ENCODE results near the gene SOCS3. TPM values are rescaled to one million over a fixed set of nuclear protein-coding genes. Genes with fewer than 3 reads are reported as not detected.

The SOCS3 gene
- total RNA-seq, 3 donors from 2014 or later (not counting 1 experiment from before 2014, with no cell fraction given): 39.0 to 47.9 (median 43.6) TPM

GRCh38 chr17:78390241-78391050 lies 30.6 kb upstream of the SOCS3 start:
- peaks cover 56% of the 10 kb centered on the region for H3K4me1 ChIP-seq (ENCODE audit: control insufficient read depth, insufficient read depth, low read length)
- no peaks in the 10 kb centered on the region for H3K27me3 ChIP-seq (ENCODE audit: control insufficient read depth, insufficient read depth, low read length)
- H3K4me3 ChIP-seq (ENCODE audit: low read length): no peak overlapping the region
- H3K4me1 Mint-ChIP-seq: peaks cover 30 to 53% of the 10 kb centered on the region in 2 donors
- H3K27ac ChIP-seq (ENCODE audit: low read length): no peak overlapping the region
- peaks cover 0 to 3% of the 10 kb centered on the region in 2 donors for H3K9me3 Mint-ChIP-seq
- no peak for TF ChIP-seq CTCF (IDR thresholded peaks at IDR 0.05)
- intact Hi-C loops (cut with micrococcal nuclease): no loop called here
- H3K36me3 Mint-ChIP-seq: no peaks in the 10 kb centered on the region
- WGBS (ENCODE audit: insufficient coverage): 66% methylated on average over 15 of the region's 15 CpGs
- no peaks in the 10 kb centered on the region for H3K27me3 Mint-ChIP-seq (ENCODE audit: low read depth in 2 of 2)
- H3K27ac Mint-ChIP-seq: peak overlapping the region in 1 of 2 donors; percentile 65
- ATAC-seq (peak in 2 of 3 donors; percentile 44 to 53), DNase-seq (no peak)
- H3K9me3 ChIP-seq (ENCODE audit: control insufficient read depth, insufficient read depth, low read length): no peaks in the 10 kb centered on the region
- H3K4me3 Mint-ChIP-seq: no peak overlapping the region
- H3K36me3 ChIP-seq (ENCODE audit: control insufficient read depth, insufficient read depth, low read length): peaks cover 9% of the 10 kb centered on the region

- Histone ChIP-seq H3K4me1 (ENCODE audit: control insufficient read depth, insufficient read depth, low read length) (peaks cover 74% of the 10 kb centered on the region), H3K36me3 (ENCODE audit: control insufficient read depth, insufficient read depth, low read length) (peaks cover under 1% of the 10 kb centered on the region), H3K27me3 (ENCODE audit: control insufficient read depth, insufficient read depth, low read length) (no peaks in the 10 kb centered on the region), H3K4me3 (ENCODE audit: low read length) (no peak overlapping the region), H3K27ac (ENCODE audit: low read length) (peak overlapping the region; percentile 51), H3K9me3 (ENCODE audit: control insufficient read depth, insufficient read depth, low read length) (no peaks in the 10 kb centered on the region)
- peak in 1 of 2 donors; percentile 33 for DNase-seq
- no peak for TF ChIP-seq CTCF (IDR thresholded peaks at IDR 0.05)
- ATAC-seq: peak; percentile 38 to 49 (median 47)
- intact Hi-C loops (cut with micrococcal nuclease): no loop called here
- Mint-ChIP-seq H3K4me3 (no peak overlapping the region), H3K9me3 (peaks cover 0 to 3% of the 10 kb centered on the region in 2 donors), H3K36me3 (no peaks in the 10 kb centered on the region), H3K4me1 (peaks cover 48 to 64% of the 10 kb centered on the region in 2 donors), H3K27ac (peak overlapping the region; percentile 27 to 74), H3K27me3 (ENCODE audit: low read depth in 2 of 2) (no peaks in the 10 kb centered on the region)
- 60% methylated on average over 9 of the region's 10 CpGs for WGBS (ENCODE audit: insufficient coverage)
Observed at GRCh38 chr17:78387977-78388941, 28.4 kb upstream of the SOCS3 start.

- Histone ChIP-seq H3K9me3 (ENCODE audit: control insufficient read depth, insufficient read depth, low read length) (no peaks in the 10 kb centered on the region), H3K27me3 (ENCODE audit: control insufficient read depth, insufficient read depth, low read length) (no peaks in the 10 kb centered on the region), H3K27ac (ENCODE audit: low read length) (peak overlapping the region; percentile 20), H3K36me3 (ENCODE audit: control insufficient read depth, insufficient read depth, low read length) (no peaks in the 10 kb centered on the region), H3K4me3 (ENCODE audit: low read length) (no peak overlapping the region), H3K4me1 (ENCODE audit: control insufficient read depth, insufficient read depth, low read length) (peaks cover 80% of the 10 kb centered on the region)
- DNase-seq (peak in 1 of 2 donors; percentile 31), ATAC-seq (no peak)
- Mint-ChIP-seq H3K27me3 (ENCODE audit: low read depth in 2 of 2) (no peaks in the 10 kb centered on the region), H3K9me3 (peaks cover 0 to 3% of the 10 kb centered on the region in 2 donors), H3K4me1 (peaks cover 70 to 77% of the 10 kb centered on the region in 2 donors), H3K4me3 (no peak overlapping the region), H3K27ac (peak overlapping the region; percentile 66 to 71), H3K36me3 (no peaks in the 10 kb centered on the region)
- intact Hi-C loops (cut with micrococcal nuclease): no loop called here
- TF ChIP-seq CTCF (IDR thresholded peaks at IDR 0.05): no peak
- WGBS (ENCODE audit: insufficient coverage): 75% methylated on average over 22 of the region's 23 CpGs
Observed at GRCh38 chr17:78384479-78385175, 24.8 kb upstream of the SOCS3 start.

All from natural killer cell (primary cell).